Stomach (tissue), 9 donors: ENCODE results near the gene MTHFD2L. TPM values are rescaled to one million over a fixed set of nuclear protein-coding genes. Genes with fewer than 3 reads are reported as not detected.

Source experiments
- DNase-seq, 2 donors: peaks; one replicate each; pipeline versions ENCODE4 v3.0.0 to v3.0.0-alpha.2; 2013 to 2019
- H3K27ac ChIP-seq, 5 donors: fragments of 200-600 bp in 4 of 5; sonication (generic) in 4 of 5; one replicate each; pipeline ENCODE4 v1.5.1; 2013 to 2019; ENCODE audit warnings: mild to moderate bottlenecking in 1 of 5, moderate library complexity in 1 of 5
- H3K27me3 ChIP-seq, 3 donors: fragments of 200-600 bp; sonication (generic); one replicate each; pipeline ENCODE4 v1.5.1; 2017 to 2019; ENCODE audit warnings: mixed run types in 1 of 3
- H3K36me3 ChIP-seq, 4 donors: fragments of 200-600 bp; sonication (generic); 1 replicate in 3 of 4; 2 replicates in 1 of 4; pipeline ENCODE4 v1.5.1; 2016 to 2019
- H3K4me1 ChIP-seq, 4 donors: fragments of 200-600 bp; sonication (generic); one replicate each; pipeline ENCODE4 v1.5.1; 2016 to 2019
- H3K4me3 ChIP-seq, 4 donors: fragments of 200-600 bp; sonication (generic) in 3 of 4; one replicate each; pipeline ENCODE4 v1.5.1; 2016 to 2019; ENCODE audit warnings: mild to moderate bottlenecking in 1 of 4
- H3K9me3 ChIP-seq, 4 donors: fragments of 200-600 bp; sonication (generic); one replicate each; pipeline ENCODE4 v1.5.1; 2016 to 2019
- EP300 ChIP-seq: sonication (generic); formaldehyde crosslinking; IDR thresholded peaks from one replicate; pipeline ENCODE4 v1.6.1; 2017; ENCODE audit warnings: antibody characterized with exemption
- POLR2A ChIP-seq, 4 donors: fragments of 450-650 bp; IDR thresholded peaks; one replicate each; pipeline ENCODE4 v1.6.1; 2016; ENCODE audit warnings: antibody characterized with exemption in 4 of 4, control low read depth in 2 of 4, mild to moderate bottlenecking in 1 of 4, moderate library complexity in 1 of 4
- POLR2AphosphoS5 ChIP-seq, 3 donors: sonication (generic); formaldehyde crosslinking; IDR thresholded peaks; one replicate each; pipeline ENCODE4 v1.6.1; 2016; ENCODE audit warnings: antibody characterized with exemption in 3 of 3
- WGBS, 5 donors: extraction: QIAGEN DNeasy Blood & Tissue Kit in 3 of 5; methylation state at CpG; one replicate each; pipeline versions ENCODE4 v1.1.5 to v1.1.7; 2013 to 2018; 5-methylcytosine and 5-hydroxymethylcytosine counted together
- intact Hi-C: fragments of 100-400 bp; cut with DNase I; formaldehyde crosslinking; loops from one replicate; pipeline ENCODE4 v1.15.1; 2023; ENCODE audit warnings: low total_unique reads
- polyA plus RNA-seq, 3 donors: library from polyadenylated mRNA; stranded (reverse); fragments of 200-250 nt; gene quantifications; one replicate each; pipeline ENCODE4 v1.2.3, GENCODE V29; 2013
- total RNA-seq, 5 donors: library from RNA; depleted of rRNA; stranded (reverse); fragments of >200 nt; gene quantifications; one replicate each; pipeline versions ENCODE4 v1.1.0 to v1.2.3, GENCODE V29; 2014 to 2016
- TF ChIP-seq, protein P1 (sequence below), 7 experiments: fragments of 450-650 bp in 4 of 7; fragments of 200-600 bp in 3 of 7; sonication (generic) in 3 of 7; IDR thresholded peaks; one replicate each; pipeline ENCODE4 v1.5.1; 2016 to 2019; ENCODE audit warnings: antibody characterized with exemption in 7 of 7, control low read depth in 2 of 7, mild to moderate bottlenecking in 1 of 7
- donor health status: healthy with polysubstance abuse.
- donor health status: Bipolar disorder and iron deficiency.
- donor health status: healthy.

MTHFD2L gene
- total and polyA plus RNA-seq, 8 donors, result 1.4 to 34.1 (median 8.2) TPM

- TF ChIP-seq POLR2A (IDR thresholded peaks at IDR 0.05) (no peak), EP300 (no peak), POLR2AphosphoS5 (IDR thresholded peaks at IDR 0.05) (no peak)
- TF ChIP-seq, protein P1, sequence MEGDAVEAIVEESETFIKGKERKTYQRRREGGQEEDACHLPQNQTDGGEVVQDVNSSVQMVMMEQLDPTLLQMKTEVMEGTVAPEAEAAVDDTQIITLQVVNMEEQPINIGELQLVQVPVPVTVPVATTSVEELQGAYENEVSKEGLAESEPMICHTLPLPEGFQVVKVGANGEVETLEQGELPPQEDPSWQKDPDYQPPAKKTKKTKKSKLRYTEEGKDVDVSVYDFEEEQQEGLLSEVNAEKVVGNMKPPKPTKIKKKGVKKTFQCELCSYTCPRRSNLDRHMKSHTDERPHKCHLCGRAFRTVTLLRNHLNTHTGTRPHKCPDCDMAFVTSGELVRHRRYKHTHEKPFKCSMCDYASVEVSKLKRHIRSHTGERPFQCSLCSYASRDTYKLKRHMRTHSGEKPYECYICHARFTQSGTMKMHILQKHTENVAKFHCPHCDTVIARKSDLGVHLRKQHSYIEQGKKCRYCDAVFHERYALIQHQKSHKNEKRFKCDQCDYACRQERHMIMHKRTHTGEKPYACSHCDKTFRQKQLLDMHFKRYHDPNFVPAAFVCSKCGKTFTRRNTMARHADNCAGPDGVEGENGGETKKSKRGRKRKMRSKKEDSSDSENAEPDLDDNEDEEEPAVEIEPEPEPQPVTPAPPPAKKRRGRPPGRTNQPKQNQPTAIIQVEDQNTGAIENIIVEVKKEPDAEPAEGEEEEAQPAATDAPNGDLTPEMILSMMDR (IDR thresholded peaks at IDR 0.05), result no peak
- DNase-seq, result no peak
- intact Hi-C loops, result no loop called here
- Histone ChIP-seq H3K4me3 (no peak overlapping the region), H3K4me1 (no peaks in the 10 kb centered on the region), H3K36me3 (no peaks in the 10 kb centered on the region), H3K9me3 (no peaks in the 10 kb centered on the region), H3K27ac (no peak overlapping the region), H3K27me3 (no peaks in the 10 kb centered on the region)
- 67 to 86% (median 79%) methylated on average over 3 of the region's 3 CpGs for WGBS, 5 donors
These were observed 169.8 kb downstream of the MTHFD2L start for GRCh38 chr4:74327762-74328161.

DNA sequence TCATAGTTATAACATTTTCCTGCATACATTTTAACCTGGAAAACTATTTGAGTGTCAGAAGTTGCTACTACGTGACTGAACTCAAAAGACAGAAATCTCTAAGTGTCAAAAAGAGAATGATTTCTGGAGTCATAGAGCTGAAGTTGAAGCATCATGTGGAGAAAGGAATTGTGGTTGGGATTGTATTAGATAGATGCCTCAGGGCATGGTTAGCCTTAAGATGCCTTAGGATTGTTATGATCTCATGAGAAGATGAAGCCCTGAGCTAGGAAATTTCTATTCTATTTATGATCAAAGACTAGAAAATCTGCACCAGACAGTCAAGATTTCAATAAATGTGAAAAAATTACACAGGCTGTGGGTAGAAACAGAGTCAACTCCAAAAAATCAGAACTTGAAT lies 170.6 kb downstream of the MTHFD2L start:
- TF ChIP-seq EP300 (no peak), POLR2A (IDR thresholded peaks at IDR 0.05) (no peak), POLR2AphosphoS5 (IDR thresholded peaks at IDR 0.05) (no peak)
- TF ChIP-seq, protein P1 (IDR thresholded peaks at IDR 0.05), result no peak

DNA sequence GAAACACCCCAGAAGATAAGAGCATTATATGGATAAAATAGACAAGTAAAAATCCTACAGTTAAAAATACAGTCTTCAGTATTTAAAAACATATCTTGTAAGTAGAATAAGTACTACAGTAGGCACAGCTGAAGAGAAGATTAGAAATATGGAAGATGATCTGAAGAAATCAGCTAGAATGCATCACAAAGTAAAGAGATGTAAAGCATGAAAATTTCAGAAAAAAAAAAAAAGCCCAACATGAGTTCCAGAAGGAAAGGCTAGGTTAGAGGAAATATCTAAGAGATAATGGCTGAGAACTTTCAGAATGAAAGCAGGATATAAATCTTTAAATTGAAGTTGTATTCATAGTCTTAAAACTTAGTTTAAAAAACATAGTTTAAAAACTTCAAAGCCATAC lies 171.4 kb downstream of the MTHFD2L start:
- no peaks in the 10 kb centered on the region for H3K4me1 ChIP-seq
- no peaks in the 10 kb centered on the region for H3K9me3 ChIP-seq
- H3K4me3 ChIP-seq, result no peak overlapping the region
- intact Hi-C loops, result no loop called here
- H3K27me3 ChIP-seq, result no peaks in the 10 kb centered on the region
- no peaks in the 10 kb centered on the region for H3K36me3 ChIP-seq
- DNase-seq, result no peak
- H3K27ac ChIP-seq, result no peak overlapping the region
- TF ChIP-seq EP300 (no peak), POLR2AphosphoS5 (IDR thresholded peaks at IDR 0.05) (no peak), POLR2A (IDR thresholded peaks at IDR 0.05) (no peak)
- TF ChIP-seq, protein P1 (IDR thresholded peaks at IDR 0.05), result no peak

More for the DNA sequence above, 170.6 kb downstream of the MTHFD2L start:
- H3K9me3 ChIP-seq, result no peaks in the 10 kb centered on the region
- no peak overlapping the region for H3K27ac ChIP-seq
- H3K36me3 ChIP-seq, result no peaks in the 10 kb centered on the region
- DNase-seq, result no peak
- no peak overlapping the region for H3K4me3 ChIP-seq
- no peaks in the 10 kb centered on the region for H3K27me3 ChIP-seq
- intact Hi-C loops, result no loop called here
- 68 to 96% (median 86%) methylated on average over 1 of the region's 1 CpG for WGBS, 5 donors
- H3K4me1 ChIP-seq, result no peaks in the 10 kb centered on the region

- Histone ChIP-seq H3K27ac (no peak overlapping the region), H3K36me3 (no peaks in the 10 kb centered on the region), H3K9me3 (no peaks in the 10 kb centered on the region), H3K4me3 (no peak overlapping the region), H3K4me1 (no peaks in the 10 kb centered on the region), H3K27me3 (no peaks in the 10 kb centered on the region)
- TF ChIP-seq EP300 (no peak), POLR2A (IDR thresholded peaks at IDR 0.05) (no peak), POLR2AphosphoS5 (IDR thresholded peaks at IDR 0.05) (no peak)
- TF ChIP-seq, protein P1 (IDR thresholded peaks at IDR 0.05), result no peak
- 58 to 65% (median 64%) methylated on average over 9 of the region's 9 CpGs for WGBS, 5 donors
- no peak for DNase-seq
- intact Hi-C loops, result no loop called here
These were observed 172.4 kb downstream of the MTHFD2L start for GRCh38 chr4:74330295-74330750.
